ENCODE results near the gene ARAP2. TPM values are rescaled to one million over a fixed set of nuclear protein-coding genes. Genes with fewer than 3 reads are reported as not detected.

ARAP2 gene
- total RNA-seq, 1 donor from 2014 or later, result 37.5 TPM

DNA sequence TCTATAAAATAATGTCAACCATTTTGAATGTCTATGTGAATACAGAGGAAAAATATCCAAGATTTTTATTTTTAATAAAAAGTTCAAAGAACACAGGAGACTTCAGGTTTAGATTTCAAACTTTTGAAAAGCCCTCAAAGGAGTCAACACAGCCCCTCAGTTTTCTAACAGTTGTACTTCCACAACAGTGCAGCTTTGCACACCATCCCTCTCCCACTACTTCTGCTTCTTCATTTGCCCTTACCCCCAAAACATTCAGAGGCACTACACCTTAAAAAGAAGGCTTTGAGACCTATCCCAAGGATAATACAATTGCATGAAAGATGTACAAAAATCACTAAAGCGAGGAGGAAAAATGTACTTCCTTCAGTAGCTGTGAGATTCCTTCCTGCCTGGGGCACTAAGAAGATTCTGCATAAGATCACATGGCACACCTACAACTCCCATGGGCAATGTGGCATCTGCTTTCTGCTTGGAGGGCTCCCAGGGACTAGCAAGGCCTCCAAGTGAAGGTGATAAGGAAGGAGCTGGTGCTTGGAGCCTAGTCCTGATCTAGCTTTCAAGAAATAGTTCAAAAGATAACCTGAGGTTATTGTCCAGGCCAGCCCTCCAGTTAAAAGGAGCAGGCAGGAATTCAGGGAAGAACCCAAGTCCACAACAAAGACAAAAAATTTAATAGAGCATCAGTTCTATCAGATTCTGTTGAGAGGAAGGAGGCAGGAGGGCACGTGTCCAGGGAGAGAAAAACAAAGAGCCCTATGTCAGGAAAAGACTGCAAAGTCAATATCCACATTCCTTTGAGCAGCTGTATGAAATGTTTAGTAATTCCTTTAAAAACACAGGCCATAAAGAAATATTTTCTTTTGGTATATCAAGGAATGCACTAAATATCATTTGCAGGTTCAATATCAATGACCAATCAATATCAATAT, 19.1 kb downstream of the ARAP2 start:
- intact Hi-C loops (cut with micrococcal nuclease), result loop anchor here (2.0 kb wide), 1 partner anchor 16 kb away; no protein-coding TSS in a partner anchor

DNA sequence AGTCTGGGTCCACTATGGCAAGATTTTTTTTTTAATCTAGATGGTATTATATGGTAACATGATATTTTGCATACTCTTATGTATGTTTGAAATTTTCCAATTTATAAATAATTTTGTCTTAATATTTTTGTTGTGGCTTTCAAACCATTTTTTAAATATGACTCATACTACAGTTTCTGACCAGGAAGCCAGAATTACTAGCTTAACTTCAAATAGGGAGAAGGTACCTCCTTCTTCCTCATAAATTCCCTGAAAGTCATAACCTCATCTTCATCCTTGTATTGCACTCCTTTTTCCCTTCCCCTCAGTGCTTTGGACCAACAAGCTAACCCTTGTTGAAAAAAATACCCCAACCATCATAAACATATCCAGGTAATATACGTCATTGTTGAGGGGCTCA, 21.6 kb downstream of the ARAP2 start:
- intact Hi-C loops (cut with micrococcal nuclease), result no loop called here

DNA sequence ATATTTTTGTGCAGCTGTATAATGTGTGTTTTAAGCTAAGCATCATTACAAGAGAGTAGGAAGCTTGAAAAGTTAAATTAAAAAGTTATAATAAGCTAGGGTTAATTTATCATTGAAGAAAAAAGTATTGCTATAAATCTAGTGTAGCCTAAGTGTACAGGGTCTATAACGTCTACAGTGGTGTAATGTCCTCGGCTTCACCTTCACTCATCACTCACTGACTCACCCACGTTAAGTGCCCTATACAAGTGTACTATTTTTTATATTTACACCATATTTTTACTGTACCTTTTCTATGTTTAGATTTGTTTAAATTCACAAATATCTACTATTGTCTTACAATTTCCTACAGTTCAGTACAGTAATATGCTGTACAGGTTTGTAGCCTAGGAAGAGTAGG, 23.5 kb downstream of the ARAP2 start:
- intact Hi-C loops (cut with micrococcal nuclease), result no loop called here

DNA sequence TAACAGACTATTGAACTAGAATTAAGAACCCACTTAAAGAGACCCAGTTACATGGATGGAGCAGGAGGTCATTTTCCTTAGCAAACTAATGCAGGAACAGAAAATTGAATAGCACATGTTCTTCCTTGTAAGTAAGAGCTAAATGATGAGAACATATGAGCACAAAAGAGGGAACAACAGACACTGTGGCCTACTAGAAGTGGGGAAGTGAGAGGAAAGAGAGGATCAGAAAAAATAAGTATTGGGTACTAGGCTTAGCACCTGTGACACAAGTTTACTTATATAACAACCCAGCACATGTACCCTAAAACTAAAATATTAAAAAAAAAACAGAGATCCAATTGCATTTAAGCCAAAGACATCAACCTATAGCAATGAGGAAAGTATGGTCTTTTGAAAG, 26.2 kb downstream of the ARAP2 start:
- intact Hi-C loops (cut with micrococcal nuclease), result no loop called here

DNA sequence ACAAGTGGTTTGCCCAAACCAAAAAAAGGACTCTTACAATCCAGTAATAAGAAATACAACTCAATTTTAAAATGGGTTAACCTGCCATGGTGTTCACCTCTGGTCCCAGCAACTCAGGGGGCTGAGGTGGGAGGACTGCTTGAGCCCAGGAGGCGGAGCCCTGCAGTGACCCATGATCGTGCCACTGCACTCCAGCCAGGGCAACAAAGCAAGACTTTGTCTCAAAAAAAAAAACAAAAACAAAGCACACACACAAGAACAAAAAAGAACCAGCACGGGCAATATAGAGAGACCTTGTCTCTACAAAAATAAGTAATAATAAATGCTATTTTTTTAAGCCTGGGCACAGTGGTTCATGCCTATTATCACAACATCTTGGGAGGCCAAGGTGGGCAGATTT, 28.7 kb downstream of the ARAP2 start:
- intact Hi-C loops (cut with micrococcal nuclease), result no loop called here

DNA sequence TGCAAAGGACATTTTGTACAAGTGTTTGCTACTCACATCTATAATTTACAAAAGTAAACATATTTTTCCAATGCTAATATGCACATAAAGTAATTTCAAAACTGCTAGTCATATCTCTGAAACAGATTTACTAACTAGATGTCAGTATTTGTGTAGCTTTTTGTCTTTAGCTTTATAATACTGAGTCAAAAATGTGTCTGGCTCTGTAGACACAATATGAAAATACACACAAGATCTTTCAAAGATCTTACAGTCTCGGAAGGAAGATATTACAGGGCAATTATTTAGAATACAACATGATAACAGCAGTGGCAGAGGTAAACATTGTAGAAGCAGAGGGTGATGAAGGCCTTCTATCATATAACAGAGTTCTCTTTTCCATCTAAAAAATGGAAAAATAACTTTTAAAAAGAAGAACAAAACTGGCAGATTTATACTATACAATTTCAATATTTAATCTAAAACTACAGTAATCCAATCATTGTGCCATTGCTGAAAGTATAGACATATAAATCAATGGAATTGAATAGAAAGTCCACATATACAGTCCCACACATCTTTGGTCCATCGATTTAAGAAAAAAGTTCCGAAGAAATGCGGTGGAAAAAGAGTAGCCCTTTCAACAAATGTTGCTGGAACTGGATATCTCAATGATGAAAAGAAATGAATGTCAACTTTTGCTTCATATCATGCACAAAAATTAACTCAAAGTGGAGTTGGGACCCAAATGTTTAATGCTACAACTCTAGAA, 29.4 kb downstream of the ARAP2 start:
- intact Hi-C loops (cut with micrococcal nuclease), result no loop called here

DNA sequence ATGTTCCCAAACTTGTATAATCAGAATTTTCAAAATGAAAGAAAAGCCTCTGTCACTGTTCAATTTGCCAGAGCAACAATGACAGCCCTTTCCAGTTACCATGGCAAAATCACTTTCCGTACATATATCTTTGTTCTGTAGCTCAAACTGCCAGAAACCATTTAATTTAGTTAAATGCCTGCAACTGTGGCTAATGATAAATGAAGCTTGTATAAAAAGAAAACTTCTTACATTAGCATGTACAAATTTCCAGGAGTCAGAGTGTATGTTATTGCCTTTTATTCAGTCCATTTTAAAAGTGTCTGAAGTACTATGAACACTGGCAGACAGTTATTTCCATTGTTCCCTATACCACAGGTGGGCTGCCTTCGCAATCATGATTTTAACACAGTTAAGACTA, 30.3 kb downstream of the ARAP2 start:
- intact Hi-C loops (cut with micrococcal nuclease), result no loop called here

DNA sequence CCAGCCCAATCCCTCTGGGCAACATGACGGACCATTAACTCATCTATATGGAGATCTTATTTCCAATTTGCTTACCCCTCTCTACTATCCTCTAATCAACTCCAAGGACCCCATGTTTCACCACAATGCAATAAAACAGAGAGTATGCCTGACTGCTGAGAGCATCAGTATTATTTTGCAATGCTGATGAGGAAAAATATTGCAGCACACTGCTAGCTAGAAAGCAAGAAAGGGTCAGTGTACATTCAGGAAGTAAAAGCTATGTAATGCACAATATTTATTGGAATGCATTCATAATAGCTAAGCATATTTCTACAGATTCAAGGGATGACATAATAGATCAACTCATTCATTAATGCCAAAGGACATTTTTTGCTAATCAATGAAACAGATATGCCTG, 33.2 kb downstream of the ARAP2 start:
- intact Hi-C loops (cut with micrococcal nuclease), result no loop called here

DNA sequence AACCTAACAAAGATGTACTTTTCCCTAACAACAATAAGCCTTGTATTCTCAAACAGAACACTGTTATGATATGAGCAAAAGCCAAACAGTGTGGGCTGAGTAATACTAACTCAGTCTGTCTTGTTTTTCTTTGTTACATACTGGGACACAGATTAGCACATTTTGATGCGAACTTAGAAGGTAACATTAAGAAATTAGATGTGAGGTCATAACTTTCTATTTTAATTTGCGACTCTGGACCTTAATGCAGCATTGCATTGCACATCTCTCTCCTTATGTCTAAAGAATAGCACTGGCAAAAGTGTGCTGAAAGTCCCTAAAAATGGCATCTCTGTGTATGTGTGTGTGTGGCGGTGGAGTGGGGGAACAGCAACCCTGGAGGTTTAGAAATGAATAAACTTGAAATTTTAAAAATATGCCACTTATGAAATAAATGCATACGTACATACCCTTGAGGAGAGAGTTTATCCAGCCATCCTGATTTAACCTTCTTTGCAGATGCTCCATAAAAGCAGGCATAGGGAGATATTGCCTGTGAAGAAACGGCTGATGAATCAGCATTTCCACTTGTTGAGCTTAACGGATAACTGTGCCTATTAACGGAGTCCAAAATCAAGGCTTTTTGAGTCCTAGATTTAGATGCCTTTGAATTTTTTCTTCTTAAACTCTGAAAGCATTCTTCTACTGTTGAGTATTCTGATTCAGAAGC, 34.2 kb downstream of the ARAP2 start:
- intact Hi-C loops (cut with micrococcal nuclease), result loop anchor here (5.0 kb wide), 1 partner anchor 32 kb away; the partner anchor contains the start of gene ARAP2

DNA sequence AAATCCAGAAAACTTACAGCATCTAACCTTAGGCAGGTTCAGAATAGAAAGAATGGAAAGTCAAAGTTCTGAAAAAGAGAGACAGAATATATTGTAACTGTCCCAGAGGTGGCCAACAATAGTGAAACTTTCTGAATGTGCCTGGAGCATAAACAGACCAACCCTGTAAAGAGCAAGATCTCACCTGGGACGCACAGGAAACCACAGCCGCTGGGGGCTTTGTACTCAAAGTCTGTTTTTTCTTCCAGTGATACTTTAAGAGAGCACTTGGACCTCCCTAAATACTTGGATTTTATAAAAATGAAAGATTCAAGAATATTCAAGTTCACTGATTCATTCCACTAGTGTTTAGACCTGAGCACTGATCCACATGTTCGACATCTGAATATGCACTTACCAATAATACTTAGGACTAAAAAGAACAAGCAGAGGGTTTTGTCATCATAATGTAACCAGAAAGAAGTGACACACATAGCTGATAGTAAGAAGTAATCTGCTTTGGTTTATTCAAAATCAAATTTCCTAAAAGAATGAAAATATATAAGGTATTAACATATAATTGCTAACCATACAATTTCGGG, 35.3 kb downstream of the ARAP2 start:
- intact Hi-C loops (cut with micrococcal nuclease), result loop anchor here (5.0 kb wide), 1 partner anchor 33 kb away; the partner anchor contains the start of gene ARAP2

DNA sequence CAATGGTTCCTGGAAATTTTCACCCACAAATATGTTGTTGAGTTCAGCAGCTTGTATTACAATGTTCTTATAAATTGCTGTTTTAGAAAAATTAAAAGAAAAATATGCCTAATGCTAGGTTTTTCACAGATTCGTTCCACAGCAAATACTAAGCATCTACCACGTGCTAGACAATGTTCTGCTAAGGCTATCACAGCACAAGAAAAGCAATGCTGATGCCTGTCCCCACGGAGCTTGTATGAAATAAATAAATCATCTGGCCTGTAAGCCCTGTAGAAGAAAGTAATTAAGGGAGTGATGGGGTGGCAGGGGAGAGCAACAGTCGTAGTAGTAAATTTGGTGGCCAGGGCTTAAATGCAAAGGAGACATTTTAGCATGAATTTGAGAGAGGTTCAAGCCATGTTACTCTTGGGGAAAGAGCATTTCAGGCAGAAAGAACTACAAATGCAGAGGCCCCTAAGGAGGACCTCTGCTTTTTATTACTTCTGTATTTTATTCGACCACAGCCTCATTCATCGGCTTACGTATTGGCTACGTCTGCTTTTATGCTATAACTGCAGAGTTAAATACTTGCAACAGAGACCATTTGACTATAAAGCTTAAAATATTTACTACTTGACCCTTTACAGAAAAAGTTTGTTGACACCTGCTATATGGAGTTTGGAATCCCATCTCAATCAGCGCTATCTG, 36.3 kb downstream of the ARAP2 start:
- intact Hi-C loops (cut with micrococcal nuclease), result loop anchor here (5.0 kb wide), 1 partner anchor 34 kb away; the partner anchor contains the start of gene ARAP2

DNA sequence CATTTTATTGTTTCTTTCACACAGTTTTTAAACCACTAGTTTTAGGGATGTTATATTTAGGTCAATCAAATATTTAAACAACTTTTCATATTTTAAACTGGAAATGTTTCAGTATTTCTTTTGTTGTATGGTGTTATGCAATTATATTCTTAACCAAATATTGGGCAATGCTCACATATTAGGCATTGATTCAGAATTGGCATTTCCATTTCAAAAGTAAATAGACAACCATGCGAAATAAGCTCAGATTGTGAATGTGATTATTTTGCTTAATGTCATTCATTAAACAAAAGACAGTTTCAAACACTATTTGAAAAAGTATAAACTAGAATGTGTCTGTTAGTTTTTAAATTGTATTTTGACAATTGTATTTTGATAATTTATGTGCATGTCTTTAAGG, 36.9 kb downstream of the ARAP2 start:
- intact Hi-C loops (cut with micrococcal nuclease), result loop anchor here (5.0 kb wide), 1 partner anchor 35 kb away; the partner anchor contains the start of gene ARAP2

DNA sequence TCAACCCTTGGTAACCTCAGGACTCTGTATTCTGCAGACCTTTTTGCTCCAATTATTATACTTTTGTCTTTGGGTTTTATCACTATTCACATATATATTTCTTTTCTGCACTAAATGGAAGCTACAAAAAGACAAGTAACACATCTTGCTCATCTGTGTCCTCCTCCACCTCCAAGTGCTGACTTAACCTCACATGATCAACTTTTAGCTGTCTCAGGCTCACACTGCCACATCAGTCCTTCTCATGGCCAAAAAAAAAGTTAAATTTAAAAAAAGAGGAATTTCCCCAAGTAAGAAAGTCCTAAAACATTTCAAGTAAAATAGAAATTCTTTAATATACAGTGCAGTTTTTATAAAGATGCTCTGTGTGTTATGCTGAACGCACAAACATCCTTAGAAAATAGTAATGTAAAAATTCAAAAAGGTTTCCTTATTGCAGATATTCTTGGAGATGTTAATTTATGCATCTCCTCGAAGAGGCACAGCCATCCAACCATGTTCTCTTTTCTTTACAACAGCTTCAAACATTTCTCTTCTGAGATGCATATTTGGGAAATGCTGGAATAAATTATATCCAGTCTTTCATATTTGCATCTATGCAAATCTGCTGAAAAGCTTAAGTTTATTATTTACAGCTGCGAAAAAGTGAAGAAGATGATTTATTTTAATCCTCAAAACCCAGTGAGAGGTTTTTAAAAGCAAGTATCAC, 37.6 kb downstream of the ARAP2 start:
- intact Hi-C loops (cut with micrococcal nuclease), result loop anchor here (5.0 kb wide), 1 partner anchor 36 kb away; the partner anchor contains the start of gene ARAP2

DNA sequence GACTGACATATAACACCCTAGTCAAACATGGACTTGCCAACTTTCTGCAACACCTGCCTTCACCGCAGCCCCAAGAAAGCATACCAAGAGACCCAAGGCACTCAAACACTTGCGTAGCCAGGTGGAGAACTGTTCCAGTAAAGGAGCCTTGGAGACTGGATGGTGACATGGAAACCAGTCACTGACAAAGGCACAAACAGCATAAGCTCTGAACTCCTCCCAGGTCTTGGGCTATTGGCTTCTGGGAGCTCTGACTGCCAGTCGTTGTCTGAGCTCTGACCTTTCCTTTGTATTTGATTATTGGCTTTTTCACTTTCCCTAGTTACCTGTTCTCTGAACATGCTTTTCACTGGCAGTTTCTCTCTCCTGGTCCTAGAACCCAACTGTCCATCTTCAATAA, 38.3 kb downstream of the ARAP2 start:
- intact Hi-C loops (cut with micrococcal nuclease), result loop anchor here (5.0 kb wide), 1 partner anchor 36 kb away; the partner anchor contains the start of gene ARAP2

DNA sequence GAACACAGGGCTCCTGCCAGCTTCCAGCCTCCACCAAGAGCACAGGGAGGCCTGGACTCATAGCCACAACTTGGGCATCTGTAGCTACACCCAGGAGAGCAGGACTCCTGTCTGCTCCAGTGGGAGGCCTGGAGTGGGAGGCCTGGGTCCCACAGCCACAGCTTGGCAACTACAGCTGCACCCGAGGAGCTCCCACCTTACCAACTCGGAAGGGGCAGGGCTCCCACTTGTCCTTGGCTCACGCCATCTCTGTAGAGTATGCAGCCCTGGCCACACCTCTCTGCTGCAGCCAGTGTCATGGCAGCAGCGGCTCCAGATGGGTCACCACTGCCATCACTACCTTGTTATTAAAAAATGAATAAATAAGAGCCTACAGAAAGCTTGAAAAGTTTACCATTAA, 45.5 kb downstream of the ARAP2 start:
- intact Hi-C loops (cut with micrococcal nuclease), result no loop called here

DNA sequence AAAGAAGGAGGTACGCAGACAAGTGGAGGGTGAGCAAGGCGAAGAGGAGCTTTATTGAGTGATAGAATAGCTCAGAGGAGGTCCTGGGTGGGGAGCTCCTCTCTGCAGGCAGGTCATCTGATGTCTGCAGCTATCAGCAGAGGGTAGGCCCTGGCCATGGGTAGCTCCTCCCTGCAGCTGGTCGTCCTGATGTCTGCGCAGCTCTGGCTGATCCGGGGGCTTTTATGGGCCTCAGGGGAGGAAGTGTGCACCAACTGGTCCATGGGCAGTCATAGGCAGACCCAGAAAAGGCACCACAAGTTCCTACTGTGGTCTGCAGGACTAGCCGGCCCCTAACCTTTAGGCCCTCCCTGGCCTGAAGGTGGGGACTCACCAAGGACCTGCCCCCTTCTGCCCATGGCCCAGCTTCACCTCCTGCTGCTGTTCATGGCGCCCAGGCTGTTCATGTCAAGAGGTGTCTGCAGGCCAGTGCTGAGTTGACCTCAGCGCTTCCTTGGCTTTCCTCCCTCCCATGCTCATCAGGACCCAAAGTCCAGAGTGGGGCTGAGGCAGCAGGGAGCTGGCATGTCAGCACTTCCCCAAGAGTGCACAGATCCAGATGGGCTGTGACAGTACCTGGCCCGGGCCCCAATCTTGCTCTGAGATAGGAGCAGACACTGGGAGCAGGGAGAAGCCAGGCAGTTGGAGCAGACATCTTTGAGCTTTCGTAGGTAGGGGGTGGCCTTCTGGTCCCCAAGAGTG, 46.1 kb downstream of the ARAP2 start:
- intact Hi-C loops (cut with micrococcal nuclease), result no loop called here

DNA sequence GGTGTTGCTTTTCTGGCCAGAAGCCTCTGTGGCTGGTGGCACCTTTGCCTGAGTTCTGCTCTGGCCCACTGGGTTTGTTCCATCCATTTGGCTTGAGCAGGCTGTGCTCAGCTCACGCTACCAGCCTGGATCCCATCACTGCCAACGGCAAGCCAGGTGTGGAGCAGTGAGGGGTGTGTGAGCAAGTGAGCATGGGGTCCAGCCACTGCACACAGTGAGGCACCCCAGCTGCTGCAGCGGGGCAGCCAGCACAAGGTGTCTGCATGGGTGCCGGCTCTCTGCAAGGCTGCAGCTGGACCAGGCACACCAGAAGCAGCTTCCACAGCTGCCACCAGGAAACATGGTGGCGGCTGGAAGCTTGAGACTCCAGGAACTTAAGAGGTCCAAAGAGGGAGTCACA, 46.8 kb downstream of the ARAP2 start:
- intact Hi-C loops (cut with micrococcal nuclease), result no loop called here

DNA sequence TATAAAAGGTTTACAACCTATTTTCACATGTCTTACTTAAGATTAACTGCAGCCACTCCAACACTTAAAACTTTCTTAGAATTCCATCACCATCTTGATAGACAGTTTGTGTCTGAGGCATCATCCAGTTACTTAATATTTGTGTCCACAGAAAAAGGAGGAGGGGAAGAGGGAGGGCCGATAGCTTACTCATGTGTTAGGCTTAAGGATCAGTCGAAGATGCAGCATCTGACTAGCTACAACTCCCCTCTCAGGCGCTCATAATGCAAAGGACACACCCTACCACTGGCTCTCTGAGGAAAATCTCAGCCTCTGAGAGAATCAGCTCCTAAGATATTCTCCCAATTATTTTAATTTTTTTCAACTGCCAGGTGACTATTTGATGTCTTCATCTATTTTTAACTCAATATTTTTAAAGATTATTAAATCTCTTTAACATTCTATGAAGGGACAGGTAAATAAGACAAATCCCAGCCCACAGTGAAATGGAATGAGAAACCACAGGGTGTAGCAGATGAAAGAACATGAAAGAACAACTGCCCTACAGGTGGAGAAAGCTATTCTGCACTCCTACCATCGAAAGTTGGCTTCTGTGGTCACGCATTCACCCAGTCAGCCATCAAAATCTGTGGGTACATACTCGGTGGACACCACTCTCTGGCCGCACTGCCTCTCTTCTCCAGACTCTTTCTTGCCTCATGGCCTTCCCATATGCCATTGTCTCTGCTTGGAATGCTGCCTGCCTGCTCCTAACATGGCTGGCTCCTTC, 48.0 kb downstream of the ARAP2 start:
- intact Hi-C loops (cut with micrococcal nuclease), result no loop called here
